HG03280 (cell line): ENCODE results near the gene CP.
A peak's percentile ranks its signal among the peaks of the same experiment; 100 is the strongest.

Experiments
- ATAC-seq: cut with Tn5 transposase; IDR thresholded peaks from one replicate; pipeline ENCODE4 v1.9.1; 2021; ENCODE audit warnings: mild to moderate bottlenecking, moderate library complexity; ENCODE audit not compliant: unreplicated experiment

Gene CP

GRCh38 chr3:149186721-149187120 is 34.9 kb downstream of the CP start:
- no peak for ATAC-seq

GRCh38 chr3:149186219-149186618 is 35.4 kb downstream of the CP start:
- ATAC-seq: no peak

- no peak for ATAC-seq
Measured at GRCh38 chr3:149181182-149181581, 40.4 kb downstream of the CP start.

- ATAC-seq: no peak
Measured at GRCh38 chr3:149180057-149180573, 41.5 kb downstream of the CP start.

- no peak for ATAC-seq
Measured at GRCh38 chr3:149179220-149179619, 42.4 kb downstream of the CP start.

GRCh38 chr3:149177122-149177521 is 44.5 kb downstream of the CP start:
- ATAC-seq: no peak

- peak; percentile 85 for ATAC-seq
Measured at GRCh38 chr3:149174901-149175300, 46.7 kb downstream of the CP start.

GRCh38 chr3:149170672-149171071 is 51.0 kb downstream of the CP start:
- ATAC-seq: no peak

GRCh38 chr3:149167898-149168297 is 53.7 kb downstream of the CP start:
- no peak for ATAC-seq

GRCh38 chr3:149163066-149163465 is 58.6 kb downstream of the CP start:
- ATAC-seq: no peak

- ATAC-seq: no peak
Measured at GRCh38 chr3:149162007-149162406, 59.6 kb downstream of the CP start.

- ATAC-seq: no peak
Measured at GRCh38 chr3:149160754-149161300, 60.8 kb downstream of the CP start.

GRCh38 chr3:149153402-149153801 is 68.2 kb downstream of the CP start:
- ATAC-seq: no peak

GRCh38 chr3:149152420-149152819 is 69.2 kb downstream of the CP start:
- ATAC-seq: peak; percentile 94

GRCh38 chr3:149151843-149152242 is 69.8 kb downstream of the CP start:
- ATAC-seq: no peak

- ATAC-seq: no peak
Measured at GRCh38 chr3:149150436-149150835, 71.2 kb downstream of the CP start.

GRCh38 chr3:149145974-149146373 is 75.7 kb downstream of the CP start:
- ATAC-seq: peak; percentile 72

GRCh38 chr3:149145356-149145755 is 76.3 kb downstream of the CP start:
- ATAC-seq: no peak

GRCh38 chr3:149142682-149143081 is 78.9 kb downstream of the CP start:
- ATAC-seq: no peak

GRCh38 chr3:149134575-149134974 is 87.1 kb downstream of the CP start:
- no peak for ATAC-seq

- no peak for ATAC-seq
Measured at GRCh38 chr3:149131589-149131988, 90.0 kb downstream of the CP start.

- peak; percentile 96 for ATAC-seq
Measured at GRCh38 chr3:149129326-149130205, 92.1 kb downstream of the CP start, which contains the start of gene HPS3. HPS3 (plus strand) TSS chr3:149129638; CDS start chr3:149129724, 86 bp downstream.
